Fibroblast of the aortic adventitia (primary cell): ENCODE data around the gene PGAM5. TPM values are rescaled to one million over a fixed set of nuclear protein-coding genes. Genes with fewer than 3 reads are reported as not detected.
A peak's percentile ranks its signal among the peaks of the same experiment; 100 is the strongest.

Experiments
- DNase-seq: peaks from one replicate; pipeline ENCODE4 v3.0.0-alpha.2; 2010; ENCODE audit warnings: low read depth
- H3K4me3 ChIP-seq: 2 replicates; pipeline ENCODE4 v1.5.1; 2011; ENCODE audit warnings: low read depth, mild to moderate bottlenecking, control low read depth, low read length, moderate library complexity
- CTCF ChIP-seq: IDR thresholded peaks from 2 replicates; pipeline ENCODE4 v1.5.1; 2011; ENCODE audit warnings: mild to moderate bottlenecking, low read length, control low read depth, inconsistent platforms; ENCODE audit not compliant: insufficient read depth
- small RNA-seq: library from RNA; depleted of rRNA; stranded (forward); fragments of <200 nt; gene quantifications from one replicate; pipeline ENCODE3, GENCODE V24; 2012
- total RNA-seq: library from RNA; depleted of rRNA; stranded (reverse); fragments of >200 nt; gene quantifications from 2 replicates; pipeline ENCODE4 v1.2.3, GENCODE V29; 2012; ENCODE audit warnings: low replicate concordance

PGAM5 gene
- total RNA-seq, 1 donor, result 22.4 TPM

- peak; percentile 84 for DNase-seq
- H3K4me3 ChIP-seq, result peak overlapping the region; percentile 70
- TF ChIP-seq CTCF, result peak; percentile 27
Measured at GRCh38 chr12:132761921-132762583, 51.4 kb downstream of the PGAM5 start.

GRCh38 chr12:132764231-132764630, 53.6 kb downstream of the PGAM5 start:
- DNase-seq, result no peak
- TF ChIP-seq CTCF, result no peak
- no peak overlapping the region for H3K4me3 ChIP-seq

GRCh38 chr12:132765361-132765760, 54.7 kb downstream of the PGAM5 start:
- no peak for DNase-seq
- no peak for TF ChIP-seq CTCF
- H3K4me3 ChIP-seq, result no peak overlapping the region

GRCh38 chr12:132766380-132767085, 55.9 kb downstream of the PGAM5 start:
- no peak overlapping the region for H3K4me3 ChIP-seq
- no peak for TF ChIP-seq CTCF
- peak; percentile 16 for DNase-seq

GRCh38 chr12:132771126-132771838, 60.6 kb downstream of the PGAM5 start:
- no peak for TF ChIP-seq CTCF
- no peak overlapping the region for H3K4me3 ChIP-seq
- no peak for DNase-seq

Small RNA genes lying within 50 kb of the gene (small RNA-seq; reads per million reads assigned to genes)
- not detected for gene RNA5SP379

Other genes with a start within 250 kb of the PGAM5 start
- 5.2 and 10.3 TPM in 2 replicates for gene FBRSL1, start 220.7 kb upstream of the PGAM5 start, total RNA-seq
- gene LRCOL1, start 100.3 kb upstream of the PGAM5 start, total RNA-seq, result not detected in 2 replicates
- not detected in 2 replicates for gene P2RX2, start 92.1 kb upstream of the PGAM5 start, total RNA-seq
- gene POLE, start 23.5 kb upstream of the PGAM5 start, total RNA-seq, result 15.0 and 37.4 TPM in 2 replicates
- 19.2 and 21.8 TPM in 2 replicates for gene PXMP2, start 23.3 kb upstream of the PGAM5 start, total RNA-seq
- 58.5 and 68.4 TPM in 2 replicates for gene ANKLE2, start 51.0 kb downstream of the PGAM5 start, total RNA-seq
- gene GOLGA3, start 118.0 kb downstream of the PGAM5 start, total RNA-seq, result 88.3 and 104 TPM in 2 replicates
- gene CHFR, start 176.8 kb downstream of the PGAM5 start, total RNA-seq, result 24.3 and 41.9 TPM in 2 replicates
- gene ZNF605, start 245.5 kb downstream of the PGAM5 start, total RNA-seq, result 14.6 and 18.3 TPM in 2 replicates